GM06990 (cell line): ENCODE measurements around the gene ITGB8.

Source experiments
- DNase-seq: peaks from one replicate; pipeline ENCODE4 v3.0.0-alpha.2; 2011; ENCODE audit not compliant: insufficient read length; ENCODE audit errors: extremely low read depth
- H3K27me3 ChIP-seq: replicated peaks from 2 replicates; pipeline ENCODE4 v1.6.0; 2011; ENCODE audit warnings: low read length; ENCODE audit not compliant: control insufficient read depth, insufficient read depth
- H3K36me3 ChIP-seq: 2 replicates; pipeline ENCODE4 v1.5.1; 2011; ENCODE audit warnings: low read length; ENCODE audit not compliant: control insufficient read depth, insufficient read depth
- H3K4me3 ChIP-seq: replicated peaks from 2 replicates; pipeline ENCODE4 v1.5.1; 2011; ENCODE audit warnings: low read depth, mild to moderate bottlenecking, control low read depth, low read length
- CTCF ChIP-seq: IDR thresholded peaks from 2 replicates; pipeline ENCODE4 v1.5.1; 2011; ENCODE audit warnings: low read length, control low read depth, mild to moderate bottlenecking, inconsistent platforms; ENCODE audit not compliant: insufficient read depth, poor library complexity, severe bottlenecking

ITGB8 gene

GRCh38 chr7:20438694-20439376 lies 108.1 kb downstream of the ITGB8 start:
- peak; percentile 29 for DNase-seq
- H3K27me3 ChIP-seq = no peaks in the 10 kb centered on the region
- no peaks in the 10 kb centered on the region for H3K36me3 ChIP-seq
- H3K4me3 ChIP-seq = no peak overlapping the region
- TF ChIP-seq CTCF = no peak

DNA sequence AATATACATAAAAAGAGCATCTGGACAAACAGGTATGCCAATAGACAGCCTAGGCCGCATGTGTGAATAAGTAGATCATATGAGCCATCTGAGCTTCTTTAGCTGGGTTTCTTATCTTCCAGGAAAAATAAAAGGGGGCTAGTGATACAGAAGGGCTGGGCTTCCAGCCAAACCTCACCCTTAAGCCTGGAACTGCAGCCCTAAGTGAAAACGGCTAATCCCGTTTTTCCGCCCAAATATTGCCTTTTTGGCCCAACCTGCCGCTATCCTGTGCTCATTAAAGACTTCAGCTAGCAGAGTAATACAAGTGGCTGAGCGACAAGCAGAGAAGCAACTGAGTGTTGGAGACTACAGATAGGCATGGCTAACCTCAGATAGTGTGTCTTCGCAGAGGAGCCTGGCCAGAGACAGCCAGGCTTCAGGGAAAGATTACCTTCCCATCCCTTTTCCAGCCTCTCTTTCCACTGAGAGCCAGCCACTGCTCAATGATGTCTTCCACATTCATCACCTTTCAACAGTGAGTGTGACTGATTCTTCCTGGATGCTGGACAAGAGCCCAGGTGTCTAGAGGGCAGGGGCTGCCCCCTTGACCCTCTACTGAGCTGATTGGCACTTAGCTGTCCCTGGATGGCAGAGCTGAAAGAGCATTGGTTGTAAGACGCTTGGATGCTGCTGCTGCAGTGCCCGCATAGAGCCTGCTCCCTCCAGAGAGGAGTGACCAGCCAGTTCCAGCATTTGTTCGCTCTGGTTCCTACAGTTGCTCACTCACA lies 108.9 kb downstream of the ITGB8 start:
- H3K27me3 ChIP-seq = no peaks in the 10 kb centered on the region
- no peaks in the 10 kb centered on the region for H3K36me3 ChIP-seq
- no peak for TF ChIP-seq CTCF
- DNase-seq = no peak
- no peak overlapping the region for H3K4me3 ChIP-seq

DNA sequence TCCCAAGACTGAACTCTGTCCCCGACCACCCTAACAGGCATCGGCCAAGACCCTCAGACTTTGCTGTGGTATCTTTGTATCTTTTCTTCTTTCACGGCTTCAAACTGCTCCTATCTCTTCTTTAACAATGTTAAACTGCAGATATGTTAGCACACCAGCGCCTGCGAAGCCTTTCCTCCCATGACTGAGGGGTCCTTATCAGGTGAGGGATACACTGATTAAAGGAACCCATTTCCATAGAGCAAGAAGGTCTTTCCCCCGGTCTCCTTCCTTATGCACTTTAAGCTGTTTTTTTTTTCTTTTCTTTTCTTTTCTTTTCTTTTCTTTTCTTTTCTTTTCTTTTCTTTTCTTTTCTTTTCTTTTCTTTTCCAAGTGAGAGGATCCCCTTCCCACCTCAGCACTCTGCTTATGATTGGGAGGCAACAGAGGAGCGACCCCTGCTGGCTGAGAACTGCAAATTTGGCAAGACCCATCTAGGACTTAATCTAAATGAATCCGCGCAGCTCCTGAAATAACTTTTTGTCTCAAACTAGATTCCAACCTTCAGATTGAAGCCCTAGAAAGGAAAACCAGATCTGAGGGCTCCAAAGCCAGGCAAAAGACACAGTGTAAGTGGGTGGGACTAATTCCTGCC lies 109.9 kb downstream of the ITGB8 start:
- H3K4me3 ChIP-seq = no peak overlapping the region
- DNase-seq = no peak
- no peaks in the 10 kb centered on the region for H3K36me3 ChIP-seq
- no peaks in the 10 kb centered on the region for H3K27me3 ChIP-seq
- peak; percentile 63 for TF ChIP-seq CTCF

DNA sequence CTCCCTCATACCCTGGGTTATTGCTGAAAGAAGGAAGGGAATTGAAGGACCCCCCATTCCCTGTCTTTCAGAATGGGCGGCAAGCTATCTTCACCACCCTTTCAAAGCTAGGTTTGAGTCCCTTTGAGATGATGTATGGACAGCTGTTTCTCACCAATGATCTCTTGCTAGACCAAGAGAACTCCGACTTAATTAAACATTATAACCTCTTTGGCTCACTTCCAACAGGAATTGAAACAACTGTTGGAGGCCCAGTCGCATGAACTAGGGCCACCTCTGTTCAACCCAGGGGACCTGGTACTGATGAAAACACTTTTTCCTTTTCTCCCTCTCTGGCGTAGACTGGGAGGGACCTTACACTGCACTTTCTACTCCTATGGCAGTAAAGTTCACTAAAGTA lies 110.6 kb downstream of the ITGB8 start:
- Histone ChIP-seq H3K36me3 (no peaks in the 10 kb centered on the region), H3K4me3 (no peak overlapping the region), H3K27me3 (no peaks in the 10 kb centered on the region)
- TF ChIP-seq CTCF = no peak
- DNase-seq = no peak

DNA sequence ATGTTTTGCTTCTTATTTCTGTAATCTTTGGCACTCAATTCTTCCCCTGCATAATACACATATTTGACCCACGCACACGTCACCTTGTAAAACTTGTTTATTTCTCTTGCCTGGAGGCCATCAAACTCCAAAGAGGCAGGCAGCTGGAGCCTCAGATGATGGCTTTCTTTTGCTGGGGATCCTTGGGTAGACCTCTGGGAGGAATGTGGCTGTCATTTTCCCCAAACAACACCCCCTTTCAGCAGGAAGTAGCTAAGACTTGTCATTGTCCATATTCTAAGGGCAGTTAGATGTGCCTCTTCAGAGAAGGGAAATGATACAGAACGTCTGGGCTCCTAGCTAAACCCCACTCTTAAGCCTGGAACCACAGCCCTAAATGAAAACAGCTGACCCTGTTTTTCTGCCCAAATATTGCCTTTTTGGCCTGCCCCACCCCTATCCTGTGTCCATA lies 111.3 kb downstream of the ITGB8 start:
- TF ChIP-seq CTCF = no peak
- no peak overlapping the region for H3K4me3 ChIP-seq
- no peak for DNase-seq

More for the DNA sequence above, 111.3 kb downstream of the ITGB8 start:
- no peaks in the 10 kb centered on the region for H3K27me3 ChIP-seq
- no peaks in the 10 kb centered on the region for H3K36me3 ChIP-seq
